A549 (cell line): Measurements from ENCODE around the gene GRSF1.

Experiments
- BHLHE40 ChIP-seq: IDR thresholded peaks from 2 replicates; pipeline ENCODE4 v1.6.1; 2012; ENCODE audit warnings: low read depth, low read length, inconsistent platforms
- CTCF ChIP-seq: fragments of >200 bp; sonication (Bioruptor Twin); formaldehyde crosslinking; IDR thresholded peaks from 3 replicates; pipeline ENCODE4 v1.5.1; 2016
- EHMT2 ChIP-seq: fragments of 200-600 bp; sonication (generic); IDR thresholded peaks from 2 replicates; pipeline ENCODE4 v1.6.1; 2016; ENCODE audit warnings: antibody characterized with exemption, low read depth, mild to moderate bottlenecking, moderate library complexity
- EP300 ChIP-seq, 2 experiments: fragments of >200 bp; sonication (Bioruptor Twin); formaldehyde crosslinking; IDR thresholded peaks; 2 replicates in 1 of 2; 3 replicates in 1 of 2; pipeline ENCODE4 v1.6.1; 2016 to 2017
- ESRRA ChIP-seq: fragments of 150-350 bp; IDR thresholded peaks from 2 replicates; pipeline ENCODE4 v1.6.1; 2014; ENCODE audit warnings: mild to moderate bottlenecking, low read length, borderline replicate concordance
- HOXA7 ChIP-seq: fragments of 250-450 bp; sonication (Bioruptor Pico); IDR thresholded peaks from 2 replicates; pipeline ENCODE4 v1.5.0; 2020; ENCODE audit warnings: mild to moderate bottlenecking, moderate library complexity
- MYC ChIP-seq: IDR thresholded peaks from 2 replicates; pipeline ENCODE4 v1.6.1; 2012; ENCODE audit warnings: mild to moderate bottlenecking, inconsistent platforms, low read length, improper control_type of control experiment, borderline replicate concordance
- PHF8 ChIP-seq: fragments of 200-600 bp; sonication (generic); IDR thresholded peaks from 2 replicates; pipeline ENCODE4 v1.6.1; 2016; ENCODE audit warnings: low read depth, mild to moderate bottlenecking, antibody characterized with exemption, moderate library complexity, borderline replicate concordance
- POLR2AphosphoS2 ChIP-seq: conservative IDR thresholded peaks from 2 replicates; pipeline ENCODE4 v1.6.1; 2012; ENCODE audit warnings: low read length, improper control_type of control experiment, inconsistent platforms
- SREBF2 ChIP-seq: fragments of 450-650 bp; IDR thresholded peaks from 2 replicates; pipeline ENCODE4 v1.6.1; 2014; ENCODE audit warnings: mild to moderate bottlenecking, moderate library complexity
- USF2 ChIP-seq: fragments of 450-650 bp; IDR thresholded peaks from 2 replicates; pipeline ENCODE4 v1.6.1; 2014; ENCODE audit warnings: antibody characterized with exemption
- TF ChIP-seq, protein P1 (sequence below): IDR thresholded peaks from 2 replicates; pipeline ENCODE4 v1.6.1; 2012
- TF ChIP-seq, protein P2 (sequence below): IDR thresholded peaks from 2 replicates; pipeline ENCODE4 v1.6.1; 2012; ENCODE audit warnings: low read depth, borderline replicate concordance

- TF ChIP-seq ESRRA (no peak), USF2 (no peak), POLR2AphosphoS2 (no peak), HOXA7 (CRISPR knock-in tag) (no peak), CTCF (no peak), PHF8 (no peak), SREBF2 (no peak), EHMT2 (no peak), MYC (no peak), EP300 (IDR thresholded peaks at IDR 0.05) (no peak), BHLHE40 (no peak)
- TF ChIP-seq, protein P1, sequence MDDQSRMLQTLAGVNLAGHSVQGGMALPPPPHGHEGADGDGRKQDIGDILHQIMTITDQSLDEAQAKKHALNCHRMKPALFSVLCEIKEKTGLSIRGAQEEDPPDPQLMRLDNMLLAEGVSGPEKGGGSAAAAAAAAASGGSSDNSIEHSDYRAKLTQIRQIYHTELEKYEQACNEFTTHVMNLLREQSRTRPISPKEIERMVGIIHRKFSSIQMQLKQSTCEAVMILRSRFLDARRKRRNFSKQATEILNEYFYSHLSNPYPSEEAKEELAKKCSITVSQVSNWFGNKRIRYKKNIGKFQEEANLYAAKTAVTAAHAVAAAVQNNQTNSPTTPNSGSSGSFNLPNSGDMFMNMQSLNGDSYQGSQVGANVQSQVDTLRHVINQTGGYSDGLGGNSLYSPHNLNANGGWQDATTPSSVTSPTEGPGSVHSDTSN = no peak
- TF ChIP-seq, protein P2, sequence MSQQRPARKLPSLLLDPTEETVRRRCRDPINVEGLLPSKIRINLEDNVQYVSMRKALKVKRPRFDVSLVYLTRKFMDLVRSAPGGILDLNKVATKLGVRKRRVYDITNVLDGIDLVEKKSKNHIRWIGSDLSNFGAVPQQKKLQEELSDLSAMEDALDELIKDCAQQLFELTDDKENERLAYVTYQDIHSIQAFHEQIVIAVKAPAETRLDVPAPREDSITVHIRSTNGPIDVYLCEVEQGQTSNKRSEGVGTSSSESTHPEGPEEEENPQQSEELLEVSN = no peak
These were observed 3.2 kb upstream of the GRSF1 start for GRCh38 chr4:70842761-70843435.
